Neural progenitor cell (in vitro differentiated cells): ENCODE results near the gene TMEM127. TPM values are rescaled to one million over a fixed set of nuclear protein-coding genes. Genes with fewer than 3 reads are reported as not detected.

ENCODE experiments used
- DNase-seq: peaks from one replicate; pipeline ENCODE4 v3.0.0-alpha.2; 2016; ENCODE audit warnings: low spot score
- H2AFZ ChIP-seq: fragments of 200-600 bp; sonication (generic); replicated peaks from 2 replicates; pipeline ENCODE4 v1.6.1; 2016; ENCODE audit warnings: antibody characterized with exemption
- H3F3A ChIP-seq: fragments of 200-600 bp; sonication (generic); 2 replicates; pipeline ENCODE4 v1.6.1; 2016; ENCODE audit warnings: antibody characterized with exemption, low read depth
- H3K27ac ChIP-seq: fragments of 200-600 bp; sonication (generic); 2 replicates; pipeline ENCODE4 v1.5.1; 2016; ENCODE audit warnings: mild to moderate bottlenecking
- H3K27me3 ChIP-seq: fragments of 200-600 bp; sonication (generic); 2 replicates; pipeline ENCODE4 v1.6.1; 2016; ENCODE audit warnings: mild to moderate bottlenecking, moderate library complexity
- H3K36me3 ChIP-seq: fragments of 200-600 bp; sonication (generic); 2 replicates; pipeline ENCODE4 v1.5.1; 2016
- H3K4me1 ChIP-seq: fragments of 200-600 bp; sonication (generic); 2 replicates; pipeline ENCODE4 v1.6.1; 2016; ENCODE audit warnings: mixed run types
- H3K4me2 ChIP-seq: fragments of 200-600 bp; sonication (generic); 2 replicates; pipeline ENCODE4 v1.6.1; 2016
- H3K4me3 ChIP-seq: fragments of 200-600 bp; sonication (generic); 2 replicates; pipeline ENCODE4 v1.5.1; 2016
- H3K79me2 ChIP-seq: fragments of 200-600 bp; sonication (generic); 2 replicates; pipeline ENCODE4 v1.6.1; 2016; ENCODE audit warnings: low read depth
- H3K9ac ChIP-seq: fragments of 200-600 bp; sonication (generic); 2 replicates; pipeline ENCODE4 v1.6.1; 2016
- H3K9me3 ChIP-seq: fragments of 200-600 bp; sonication (generic); 2 replicates; pipeline ENCODE4 v1.5.1; 2016; ENCODE audit warnings: low read depth
- H4K20me1 ChIP-seq: fragments of 200-600 bp; sonication (generic); 2 replicates; pipeline ENCODE4 v1.6.1; 2016; ENCODE audit warnings: low read depth
- H3K27ac Mint-ChIP-seq: 3 replicates; pipeline ENCODE4 v1.8.0; 2021; ENCODE audit warnings: mixed read lengths
- H3K27me3 Mint-ChIP-seq: 2 replicates; pipeline ENCODE4 v1.8.0; 2022; ENCODE audit warnings: low read depth, mild to moderate bottlenecking, inconsistent platforms, moderate library complexity, mixed read lengths; ENCODE audit not compliant: insufficient read depth
- H3K36me3 Mint-ChIP-seq: 3 replicates; pipeline ENCODE4 v1.8.0; 2021; ENCODE audit warnings: mixed read lengths
- H3K4me1 Mint-ChIP-seq: 3 replicates; pipeline ENCODE4 v1.8.0; 2021; ENCODE audit warnings: mixed read lengths
- H3K4me3 Mint-ChIP-seq: 3 replicates; pipeline ENCODE4 v1.8.0; 2021; ENCODE audit warnings: mild to moderate bottlenecking, moderate library complexity, mixed read lengths
- H3K9me3 Mint-ChIP-seq: 3 replicates; pipeline ENCODE4 v1.8.0; 2020; ENCODE audit warnings: mixed read lengths
- CTCF ChIP-seq: fragments of 200-600 bp; sonication (generic); IDR thresholded peaks from 2 replicates; pipeline ENCODE4 v1.5.1; 2017; ENCODE audit warnings: antibody characterized with exemption, mild to moderate bottlenecking
- EZH2 ChIP-seq: fragments of 200-600 bp; sonication (generic); IDR thresholded peaks from 2 replicates; pipeline ENCODE4 v1.6.1; 2017; ENCODE audit warnings: antibody characterized with exemption, mild to moderate bottlenecking, moderate library complexity
- EZH2phosphoT487 ChIP-seq: fragments of 200-600 bp; sonication (generic); IDR thresholded peaks from 2 replicates; pipeline ENCODE4 v1.6.1; 2017; ENCODE audit warnings: antibody characterized with exemption
- total RNA-seq: library from RNA; depleted of rRNA; stranded (reverse); fragments of >200 nt; gene quantifications from 2 replicates; pipeline ENCODE4 v1.2.3, GENCODE V29; 2015; ENCODE audit warnings: low replicate concordance

Gene TMEM127
- total RNA-seq, 1 donor from 2014 or later, result 9.1 TPM

- Mint-ChIP-seq H3K27ac (peak overlapping the region; percentile 23), H3K27me3 (peaks cover 3% of the 10 kb centered on the region), H3K4me1 (peaks cover 40% of the 10 kb centered on the region), H3K4me3 (peak overlapping the region; percentile 81), H3K36me3 (peaks cover 12% of the 10 kb centered on the region), H3K9me3 (no peaks in the 10 kb centered on the region)
- Histone ChIP-seq H3K4me2 (peak overlapping the region; percentile 41), H4K20me1 (peaks cover 69% of the 10 kb centered on the region), H2AFZ (no peak overlapping the region), H3K4me1 (peaks cover 25% of the 10 kb centered on the region), H3K4me3 (peak overlapping the region; percentile 4), H3K9me3 (no peaks in the 10 kb centered on the region), H3K27me3 (no peaks in the 10 kb centered on the region), H3K36me3 (no peaks in the 10 kb centered on the region), H3F3A (peaks cover 4% of the 10 kb centered on the region), H3K79me2 (peaks cover 84% of the 10 kb centered on the region), H3K9ac (no peak overlapping the region), H3K27ac (no peak overlapping the region)
- TF ChIP-seq EZH2phosphoT487 (no peak), CTCF (no peak), EZH2 (no peak)
- no peak for DNase-seq
These were observed 59.9 kb downstream of the TMEM127 start for GRCh38 chr2:96205888-96206287.

- no peaks in the 10 kb centered on the region for H3K9me3 ChIP-seq
- H3K4me1 ChIP-seq, result peaks cover 28% of the 10 kb centered on the region
- peak overlapping the region; percentile 41 for H3K4me2 ChIP-seq
- no peak overlapping the region for H3K27ac ChIP-seq
- Mint-ChIP-seq H3K9me3 (no peaks in the 10 kb centered on the region), H3K27ac (no peak overlapping the region), H3K4me3 (peak overlapping the region; percentile 46), H3K4me1 (peaks cover 37% of the 10 kb centered on the region), H3K27me3 (peaks cover 3% of the 10 kb centered on the region), H3K36me3 (peaks cover 10% of the 10 kb centered on the region)
- peak overlapping the region; percentile 4 for H3K4me3 ChIP-seq
- peaks cover 77% of the 10 kb centered on the region for H4K20me1 ChIP-seq
- no peak overlapping the region for H3K9ac ChIP-seq
- no peaks in the 10 kb centered on the region for H3K27me3 ChIP-seq
- H2AFZ ChIP-seq, result no peak overlapping the region
- DNase-seq, result no peak
- no peaks in the 10 kb centered on the region for H3K36me3 ChIP-seq
- peaks cover 4% of the 10 kb centered on the region for H3F3A ChIP-seq
- no peak for TF ChIP-seq CTCF
- no peak for TF ChIP-seq EZH2
- TF ChIP-seq EZH2phosphoT487, result no peak
- peaks cover 91% of the 10 kb centered on the region for H3K79me2 ChIP-seq
These were observed 60.8 kb downstream of the TMEM127 start for GRCh38 chr2:96204836-96205624.

- no peak overlapping the region for H3K27ac ChIP-seq
- H3K4me3 ChIP-seq, result no peak overlapping the region
- TF ChIP-seq EZH2, result no peak
- TF ChIP-seq EZH2phosphoT487, result no peak
- TF ChIP-seq CTCF, result no peak
- peaks cover 30% of the 10 kb centered on the region for H3K4me1 Mint-ChIP-seq
- no peaks in the 10 kb centered on the region for H3K27me3 ChIP-seq
- no peaks in the 10 kb centered on the region for H3K9me3 Mint-ChIP-seq
- no peak for DNase-seq
- peaks cover 2% of the 10 kb centered on the region for H3F3A ChIP-seq
- no peak overlapping the region for H3K4me3 Mint-ChIP-seq
- H3K9ac ChIP-seq, result no peak overlapping the region
- peaks cover 98% of the 10 kb centered on the region for H3K79me2 ChIP-seq
- peaks cover 3% of the 10 kb centered on the region for H3K27me3 Mint-ChIP-seq
- H3K27ac Mint-ChIP-seq, result no peak overlapping the region
- peaks cover 92% of the 10 kb centered on the region for H4K20me1 ChIP-seq
- no peak overlapping the region for H3K4me2 ChIP-seq
- H2AFZ ChIP-seq, result no peak overlapping the region
- H3K9me3 ChIP-seq, result no peaks in the 10 kb centered on the region
- H3K36me3 ChIP-seq, result no peaks in the 10 kb centered on the region
- peaks cover 23% of the 10 kb centered on the region for H3K36me3 Mint-ChIP-seq
- peaks cover 28% of the 10 kb centered on the region for H3K4me1 ChIP-seq
These were observed 62.4 kb downstream of the TMEM127 start for GRCh38 chr2:96203130-96204028.
